B cell (primary cell): Measurements from ENCODE around the gene EHD4. TPM values are rescaled to one million over a fixed set of nuclear protein-coding genes. Genes with fewer than 3 reads are reported as not detected.

Source experiments
- ATAC-seq: fragments of 200-7000 bp; cut with Tn5 transposase; one replicate; pipeline ENCODE4 v1.10.0; 2021; ENCODE audit warnings: low read depth, mild to moderate bottlenecking, moderate number of reproducible peaks, moderate library complexity
- CTCF ChIA-PET: fragments of 350-600 bp; sonication (Branson Sonifier 250); formaldehyde crosslinking; loops from one replicate; lab custom pipeline; 2021; ENCODE audit warnings: antibody characterized with exemption, inconsistent platforms; lab: Charles Lee
- POLR2A ChIA-PET: fragments of 350-600 bp; sonication (Branson Sonifier 250); formaldehyde crosslinking; loops from one replicate; lab custom pipeline; 2021; ENCODE audit warnings: antibody characterized with exemption; lab: Charles Lee
- DNase-seq: peaks from one replicate; pipeline ENCODE4 v3.0.0; 2013
- H2AFZ ChIP-seq: 2 replicates; pipeline ENCODE4 v1.6.1; 2012; ENCODE audit warnings: mild to moderate bottlenecking, low read depth, low read length; ENCODE audit not compliant: insufficient read depth, poor library complexity, severe bottlenecking
- H3K27ac ChIP-seq, 2 donors: 1 replicate in 1 of 2; 2 replicates in 1 of 2; pipeline ENCODE4 v1.5.1; 2012 to 2013; ENCODE audit warnings: low read length in 2 of 2, mild to moderate bottlenecking in 2 of 2, moderate library complexity in 1 of 2
- H3K27me3 ChIP-seq, 4 experiments: fragments of 200-600 bp in 1 of 4; sonication (generic) in 1 of 4; replicated peaks in 1 of 4; 1 replicate in 2 of 4; 2 replicates in 2 of 4; pipeline versions ENCODE4 v1.6.1 to v1.7.0; 2013 to 2016; ENCODE audit warnings: low read length in 3 of 4, mild to moderate bottlenecking in 2 of 4, mixed read lengths in 1 of 4, moderate library complexity in 1 of 4; ENCODE audit not compliant: insufficient read depth in 4 of 4, control insufficient read depth in 3 of 4; ENCODE audit errors: control extremely low read depth in 1 of 4
- H3K36me3 ChIP-seq, 2 experiments: replicated peaks in 1 of 2; 1 replicate in 1 of 2; 2 replicates in 1 of 2; pipeline versions ENCODE4 v1.6.1 to v1.7.1; 2013; ENCODE audit warnings: low read length in 1 of 2; ENCODE audit not compliant: insufficient read depth in 2 of 2, control insufficient read depth in 1 of 2; ENCODE audit errors: control extremely low read depth in 1 of 2, extremely low read depth in 1 of 2
- H3K4me1 ChIP-seq, 2 donors: fragments of 200-600 bp in 1 of 2; sonication (generic) in 1 of 2; 1 replicate in 1 of 2; 2 replicates in 1 of 2; pipeline versions ENCODE4 v1.5.1 to v1.6.1; 2013 to 2017; ENCODE audit warnings: low read length in 2 of 2; ENCODE audit not compliant: control insufficient read depth in 2 of 2, insufficient read depth in 2 of 2
- H3K4me2 ChIP-seq: replicated peaks from 2 replicates; pipeline ENCODE3; 2012; ENCODE audit warnings: mild to moderate bottlenecking, low read depth, low read length; ENCODE audit not compliant: poor library complexity, severe bottlenecking
- H3K4me3 ChIP-seq, 5 experiments: fragments of 200-600 bp in 1 of 5; sonication (generic) in 1 of 5; 1 replicate in 3 of 5; 2 replicates in 2 of 5; pipeline versions ENCODE4 v1.5.1 to v1.7.0; 2011 to 2016; ENCODE audit warnings: low read length in 4 of 5, mild to moderate bottlenecking in 4 of 5, low read depth in 2 of 5, control low read depth in 1 of 5, moderate library complexity in 1 of 5; ENCODE audit not compliant: insufficient read depth in 1 of 5; ENCODE audit errors: control extremely low read depth in 1 of 5, extremely low read depth in 1 of 5
- H3K79me2 ChIP-seq: fragments of 200-600 bp; sonication (generic); one replicate; pipeline ENCODE4 v1.6.0; 2016; ENCODE audit warnings: low read length; ENCODE audit not compliant: control insufficient read depth, insufficient read depth
- H3K9ac ChIP-seq: fragments of 200-600 bp; sonication (generic); 2 replicates; pipeline ENCODE4 v1.6.1; 2017; ENCODE audit warnings: mild to moderate bottlenecking, low read length, moderate library complexity
- H3K9me3 ChIP-seq, 3 donors: one replicate each; pipeline versions ENCODE4 v1.6.1 to v1.7.1; 2013; ENCODE audit warnings: low read length in 2 of 3; ENCODE audit not compliant: control insufficient read depth in 2 of 3, insufficient read depth in 1 of 3; ENCODE audit errors: control extremely low read depth in 1 of 3
- H4K20me1 ChIP-seq: 2 replicates; pipeline ENCODE4 v1.6.0; 2012; ENCODE audit warnings: mild to moderate bottlenecking, low read length; ENCODE audit not compliant: insufficient read depth, control insufficient read depth, poor library complexity, severe bottlenecking
- H3K27ac Mint-ChIP-seq: one replicate; pipeline ENCODE4 v1.8.0; 2021; ENCODE audit warnings: mixed read lengths
- H3K27me3 Mint-ChIP-seq: one replicate; pipeline ENCODE4 v1.8.0; 2021; ENCODE audit warnings: mixed read lengths
- H3K4me1 Mint-ChIP-seq: one replicate; pipeline ENCODE4 v1.8.0; 2021; ENCODE audit warnings: mixed read lengths
- H3K4me3 Mint-ChIP-seq: one replicate; pipeline ENCODE4 v1.8.0; 2021; ENCODE audit warnings: mixed read lengths
- H3K9me3 Mint-ChIP-seq: one replicate; pipeline ENCODE4 v1.8.0; 2022; ENCODE audit warnings: mixed read lengths; ENCODE audit not compliant: insufficient read depth
- EZH2 ChIP-seq: IDR thresholded peaks from 2 replicates; pipeline ENCODE4 v1.6.1; 2012; ENCODE audit warnings: borderline replicate concordance, low read depth, mild to moderate bottlenecking, moderate library complexity, low read length; ENCODE audit not compliant: insufficient read depth, poor library complexity, severe bottlenecking
- WGBS: methylation state at CpG from one replicate; pipeline ENCODE4 v1.1.5; 2013; ENCODE audit warnings: missing lambda C conversion rate; ENCODE audit not compliant: insufficient coverage; 5-methylcytosine and 5-hydroxymethylcytosine counted together
- intact Hi-C: fragments of 100-400 bp; cut with micrococcal nuclease; formaldehyde crosslinking; loops from one replicate; pipeline ENCODE4 v1.10.0; 2022
- polyA plus RNA-seq: library from polyadenylated mRNA; depleted of rRNA; stranded (reverse); fragments of >200 nt; gene quantifications from 2 replicates; pipeline ENCODE4 v1.2.3, GENCODE V29; 2012
- total RNA-seq, 2 donors: library from RNA; stranded (reverse); fragments of 120-200 nt in 1 of 2; gene quantifications; 1 replicate in 1 of 2; 2 replicates in 1 of 2; pipeline versions ENCODE4 v1.2.3 to v1.2.4, GENCODE V29; 2013 to 2022
- TF ChIP-seq, protein P1 (sequence below): fragments of 200-600 bp; IDR thresholded peaks from one replicate; pipeline ENCODE4 v1.8.0; 2022; ENCODE audit warnings: antibody characterized with exemption, mild to moderate bottlenecking

Gene EHD4
- total and polyA plus RNA-seq, 2 donors (not counting 1 experiment from before 2014, with no cell fraction given) = 3.1 to 12.7 TPM

DNA sequence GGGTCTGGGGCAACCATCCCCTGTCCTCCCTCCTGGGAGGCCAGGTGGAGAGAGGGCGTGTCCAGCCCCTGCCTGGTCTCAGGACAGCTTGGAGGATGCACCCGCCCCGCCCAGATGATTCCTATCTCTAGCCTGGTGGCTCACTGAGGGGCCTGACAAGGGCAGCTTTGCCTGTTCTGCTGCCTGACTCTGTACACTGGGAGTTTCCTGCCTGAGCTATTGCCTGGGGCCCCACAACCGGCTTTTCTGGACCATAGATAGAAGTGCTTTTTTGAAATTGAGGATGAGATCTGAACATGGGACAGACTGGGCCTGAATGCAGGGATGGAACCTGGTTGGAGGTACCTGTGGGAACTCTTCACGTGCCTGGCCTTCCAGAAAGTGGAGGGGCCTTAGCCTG lies 49.2 kb upstream of the EHD4 start:
- 89% methylated on average over 5 of the region's 5 CpGs for WGBS
- H3K4me1 Mint-ChIP-seq = no peaks in the 10 kb centered on the region
- Histone ChIP-seq H4K20me1 (no peaks in the 10 kb centered on the region), H3K36me3 (no peaks in the 10 kb centered on the region), H3K4me1 (no peaks in the 10 kb centered on the region), H3K9ac (no peak overlapping the region), H3K9me3 (peaks cover 0 to 11% (median 0%) of the 10 kb centered on the region in 3 donors), H3K79me2 (no peaks in the 10 kb centered on the region), H3K4me2 (no peak overlapping the region), H3K4me3 (no peak overlapping the region), H3K27ac (no peak overlapping the region), H3K27me3 (no peaks in the 10 kb centered on the region), H2AFZ (no peak overlapping the region)
- ChIA-PET CTCF (no interaction called here), POLR2A (no interaction called here)
- TF ChIP-seq EZH2 = no peak
- TF ChIP-seq, protein P1, sequence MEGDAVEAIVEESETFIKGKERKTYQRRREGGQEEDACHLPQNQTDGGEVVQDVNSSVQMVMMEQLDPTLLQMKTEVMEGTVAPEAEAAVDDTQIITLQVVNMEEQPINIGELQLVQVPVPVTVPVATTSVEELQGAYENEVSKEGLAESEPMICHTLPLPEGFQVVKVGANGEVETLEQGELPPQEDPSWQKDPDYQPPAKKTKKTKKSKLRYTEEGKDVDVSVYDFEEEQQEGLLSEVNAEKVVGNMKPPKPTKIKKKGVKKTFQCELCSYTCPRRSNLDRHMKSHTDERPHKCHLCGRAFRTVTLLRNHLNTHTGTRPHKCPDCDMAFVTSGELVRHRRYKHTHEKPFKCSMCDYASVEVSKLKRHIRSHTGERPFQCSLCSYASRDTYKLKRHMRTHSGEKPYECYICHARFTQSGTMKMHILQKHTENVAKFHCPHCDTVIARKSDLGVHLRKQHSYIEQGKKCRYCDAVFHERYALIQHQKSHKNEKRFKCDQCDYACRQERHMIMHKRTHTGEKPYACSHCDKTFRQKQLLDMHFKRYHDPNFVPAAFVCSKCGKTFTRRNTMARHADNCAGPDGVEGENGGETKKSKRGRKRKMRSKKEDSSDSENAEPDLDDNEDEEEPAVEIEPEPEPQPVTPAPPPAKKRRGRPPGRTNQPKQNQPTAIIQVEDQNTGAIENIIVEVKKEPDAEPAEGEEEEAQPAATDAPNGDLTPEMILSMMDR = no peak
- H3K4me3 Mint-ChIP-seq = no peak overlapping the region
- no peak overlapping the region for H3K27ac Mint-ChIP-seq
- peaks cover 7% of the 10 kb centered on the region for H3K27me3 Mint-ChIP-seq
- DNase-seq = no peak
- ATAC-seq = no peak
- H3K9me3 Mint-ChIP-seq = no peaks in the 10 kb centered on the region
- intact Hi-C loops = no loop called here

DNA sequence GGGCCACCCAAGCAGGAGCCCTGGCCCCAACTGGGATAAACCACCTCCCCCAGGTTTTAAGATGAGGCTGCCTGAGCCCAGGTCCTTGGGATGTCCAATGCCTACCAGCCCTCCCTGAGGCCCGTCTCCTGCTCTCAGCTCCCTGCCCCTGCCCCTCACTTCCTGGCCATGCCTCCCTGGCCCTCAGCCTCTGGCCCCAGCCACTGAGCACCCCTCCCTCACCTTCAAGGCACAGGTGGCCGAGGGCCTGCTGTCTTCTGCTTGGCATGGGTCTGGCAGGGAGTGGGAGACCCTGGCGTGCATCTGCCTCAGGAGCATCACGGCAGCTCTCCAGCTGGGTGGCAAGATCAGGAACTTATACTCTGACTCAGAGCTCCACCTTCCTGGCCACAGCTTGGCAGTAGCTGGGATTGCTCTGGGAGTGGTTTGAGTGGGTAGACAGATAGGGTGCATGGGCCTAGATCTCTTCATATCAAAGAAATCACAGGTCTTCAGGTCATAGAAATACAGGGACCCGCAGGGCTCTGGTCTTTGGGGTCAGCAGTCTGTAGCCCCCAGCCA lies 48.4 kb upstream of the EHD4 start, which contains the start of gene PLA2G4E:
Gene PLA2G4E (minus strand): TSS at position 330 of the 561 bp plus-strand sequence. CDS start 12 bp downstream, at position 318.
- no peaks in the 10 kb centered on the region for H3K79me2 ChIP-seq
- no peaks in the 10 kb centered on the region for H3K27me3 ChIP-seq
- H3K4me2 ChIP-seq = no peak within 1 kb of the TSS
- no peak within 1 kb of the TSS for H3K27ac Mint-ChIP-seq
- ChIA-PET POLR2A (no interaction called here), CTCF (no interaction called here)
- WGBS = 100% methylated on average over 5 of the region's 5 CpGs
- no peaks in the 10 kb centered on the region for H4K20me1 ChIP-seq
- DNase-seq (no peak), ATAC-seq (no peak)
- H3K9me3 ChIP-seq = peaks cover 0 to 11% (median 0%) of the 10 kb centered on the region in 3 donors
- TF ChIP-seq, protein P1 = no peak
- TF ChIP-seq EZH2 = no peak
- H3K4me3 Mint-ChIP-seq = no peak within 1 kb of the TSS
- H3K9ac ChIP-seq = no peak within 1 kb of the TSS
- H3K4me1 Mint-ChIP-seq = no peaks in the 10 kb centered on the region
- H3K36me3 ChIP-seq = no peaks in the 10 kb centered on the region
- intact Hi-C loops = no loop called here
- peaks cover 7% of the 10 kb centered on the region for H3K27me3 Mint-ChIP-seq
- no peaks in the 10 kb centered on the region for H3K9me3 Mint-ChIP-seq
- H3K27ac ChIP-seq = no peak within 1 kb of the TSS
- no peak within 1 kb of the TSS for H3K4me3 ChIP-seq
- no peaks in the 10 kb centered on the region for H3K4me1 ChIP-seq
- no peak within 1 kb of the TSS for H2AFZ ChIP-seq
